GM21390 (cell line): ENCODE results near the gene WDR88.

Source experiments
- ATAC-seq: cut with Tn5 transposase; IDR thresholded peaks from one replicate; pipeline ENCODE4 v1.9.1; 2021; ENCODE audit not compliant: unreplicated experiment

Gene WDR88

GRCh38 chr19:33195645-33196347, 63.9 kb downstream of the WDR88 start:
- no peak for ATAC-seq

- ATAC-seq: no peak
Observed at GRCh38 chr19:33196446-33197193, 64.7 kb downstream of the WDR88 start.

GRCh38 chr19:33197591-33198000, 65.7 kb downstream of the WDR88 start:
- ATAC-seq: no peak

GRCh38 chr19:33198169-33198568, 66.3 kb downstream of the WDR88 start:
- no peak for ATAC-seq

- ATAC-seq: no peak
Observed at GRCh38 chr19:33199441-33200265, 67.7 kb downstream of the WDR88 start.

- no peak for ATAC-seq
Observed at GRCh38 chr19:33201473-33201872, 69.6 kb downstream of the WDR88 start.

- no peak for ATAC-seq
Observed at GRCh38 chr19:33201886-33202545, 70.1 kb downstream of the WDR88 start.

GRCh38 chr19:33202546-33203507, 70.9 kb downstream of the WDR88 start:
- no peak for ATAC-seq

- no peak for ATAC-seq
Observed at GRCh38 chr19:33203529-33203928, 71.6 kb downstream of the WDR88 start.

- no peak for ATAC-seq
Observed at GRCh38 chr19:33204136-33204973, 72.4 kb downstream of the WDR88 start.

- ATAC-seq: no peak
Observed at GRCh38 chr19:33205110-33205509, 73.2 kb downstream of the WDR88 start.

- no peak for ATAC-seq
Observed at GRCh38 chr19:33205531-33206260, 73.8 kb downstream of the WDR88 start.

GRCh38 chr19:33206261-33207039, 74.5 kb downstream of the WDR88 start:
- ATAC-seq: no peak

- ATAC-seq: no peak
Observed at GRCh38 chr19:33207040-33207620, 75.2 kb downstream of the WDR88 start.

- ATAC-seq: no peak
Observed at GRCh38 chr19:33207903-33208302, 76.0 kb downstream of the WDR88 start.

- ATAC-seq: no peak
Observed at GRCh38 chr19:33208371-33208895, 76.5 kb downstream of the WDR88 start.
